H1 (cell line): Measurements from ENCODE around the gene UGT2B17. TPM values are rescaled to one million over a fixed set of nuclear protein-coding genes. Genes with fewer than 3 reads are reported as not detected.

Experiments
- CTCF ChIA-PET: fragments of 300-600 bp; sonication (Branson Sonifier 250); formaldehyde crosslinking; loops from one replicate; lab custom pipeline; 2021; ENCODE audit not compliant: partially characterized antibody; lab: Charles Lee
- POLR2A ChIA-PET: fragments of 300-600 bp; sonication (Branson Sonifier 250); formaldehyde crosslinking; loops from one replicate; lab custom pipeline; 2021; ENCODE audit warnings: inconsistent platforms; ENCODE audit not compliant: partially characterized antibody; lab: Charles Lee
- DNase-seq, 2 experiments: peaks; one replicate each; pipeline versions ENCODE4 v3.0.0 to v3.0.0-alpha.2; 2010 to 2022; ENCODE audit warnings: low spot score in 2 of 2, low read depth in 1 of 2, mixed read lengths in 1 of 2
- FAIRE-seq: peaks from 2 replicates; lab custom pipeline; 2011; peaks lifted over from hg19 to GRCh38; lab: Jason Lieb, UNC
- H2AFZ ChIP-seq: 2 replicates; pipeline ENCODE4 v1.8.1; 2012; ENCODE audit warnings: low read length, inconsistent platforms
- H2AK5ac ChIP-seq: 2 replicates; pipeline ENCODE4 v1.6.1; 2013; ENCODE audit warnings: low read depth, low read length
- H2BK120ac ChIP-seq: replicated peaks from 2 replicates; pipeline ENCODE3; 2013; ENCODE audit warnings: low read depth, low read length, inconsistent platforms
- H2BK12ac ChIP-seq: 2 replicates; pipeline ENCODE4 v1.6.1; 2013; ENCODE audit warnings: low read depth, low read length
- H2BK15ac ChIP-seq: 2 replicates; pipeline ENCODE4 v1.6.1; 2013; ENCODE audit warnings: low read length
- H2BK20ac ChIP-seq: 2 replicates; pipeline ENCODE4 v1.6.1; 2013; ENCODE audit warnings: low read length
- H2BK5ac ChIP-seq: 2 replicates; pipeline ENCODE4 v1.6.1; 2013; ENCODE audit warnings: low read depth, low read length
- H3K14ac ChIP-seq: 2 replicates; pipeline ENCODE4 v1.6.1; 2013; ENCODE audit warnings: inconsistent platforms; ENCODE audit not compliant: insufficient read length
- H3K18ac ChIP-seq: 2 replicates; pipeline ENCODE4 v1.6.1; 2013; ENCODE audit warnings: low read length; ENCODE audit errors: extremely low read depth
- H3K23ac ChIP-seq: 2 replicates; pipeline ENCODE4 v1.6.1; 2013; ENCODE audit warnings: inconsistent platforms; ENCODE audit not compliant: insufficient read length
- H3K23me2 ChIP-seq: 2 replicates; pipeline ENCODE4 v1.6.1; 2013; ENCODE audit warnings: low read depth, low read length
- H3K27ac ChIP-seq: 2 replicates; pipeline ENCODE4 v1.6.1; 2011; ENCODE audit warnings: low read depth, low read length, inconsistent platforms
- H3K27me3 ChIP-seq, 4 experiments: replicated peaks in 1 of 4; 1 replicate in 1 of 4; 2 replicates in 3 of 4; pipeline versions ENCODE4 v1.6.1 to v1.8.1; 2011 to 2013; ENCODE audit warnings: low read length in 3 of 4, mild to moderate bottlenecking in 3 of 4, inconsistent platforms in 2 of 4, mixed read lengths in 2 of 4, moderate library complexity in 1 of 4; ENCODE audit not compliant: control insufficient read depth in 3 of 4, insufficient read depth in 3 of 4; ENCODE audit errors: extremely low read depth in 1 of 4
- H3K36me3 ChIP-seq, 4 experiments: 2 replicates each; pipeline versions ENCODE4 v1.6.1 to v1.8.1; 2011 to 2013; ENCODE audit warnings: mild to moderate bottlenecking in 4 of 4, low read length in 3 of 4, moderate library complexity in 2 of 4, control low read depth in 1 of 4, inconsistent platforms in 1 of 4; ENCODE audit not compliant: insufficient read depth in 4 of 4, control insufficient read depth in 2 of 4
- H3K4ac ChIP-seq: replicated peaks from 2 replicates; pipeline ENCODE3; 2013; ENCODE audit warnings: low read length, low read depth, mixed read lengths, inconsistent platforms; ENCODE audit not compliant: insufficient read length
- H3K4me1 ChIP-seq, 4 experiments: replicated peaks in 1 of 4; 1 replicate in 1 of 4; 2 replicates in 3 of 4; pipeline versions ENCODE4 v1.6.1 to v1.8.1; 2011 to 2013; ENCODE audit warnings: low read length in 3 of 4, inconsistent platforms in 2 of 4, mixed read lengths in 1 of 4; ENCODE audit not compliant: insufficient read depth in 4 of 4, control insufficient read depth in 3 of 4
- H3K4me2 ChIP-seq, 2 experiments: 2 replicates each; pipeline versions ENCODE4 v1.6.1 to v1.8.1; 2011 to 2013; ENCODE audit warnings: low read depth in 2 of 2, low read length in 2 of 2, control low read depth in 1 of 2, inconsistent platforms in 1 of 2, mild to moderate bottlenecking in 1 of 2; ENCODE audit not compliant: insufficient read depth in 1 of 2
- H3K4me3 ChIP-seq, 4 experiments: fragments of 200-600, 300-600 bp in 1 of 4; sonication (generic), shearing (Covaris generic), sonication (Bioruptor Twin) in 1 of 4; 2 replicates each; pipeline versions ENCODE4 v1.5.1 to v1.8.1; 2011 to 2016; ENCODE audit warnings: low read length in 4 of 4, low read depth in 3 of 4, control low read depth in 2 of 4, inconsistent platforms in 2 of 4, mild to moderate bottlenecking in 2 of 4, mixed read lengths in 1 of 4, moderate library complexity in 1 of 4; ENCODE audit not compliant: insufficient read depth in 2 of 4; ENCODE audit errors: extremely low read depth in 1 of 4
- H3K56ac ChIP-seq: replicated peaks from 2 replicates; pipeline ENCODE3; 2013; ENCODE audit warnings: low read depth, mild to moderate bottlenecking, mixed read lengths, low read length, inconsistent platforms; ENCODE audit not compliant: insufficient read length
- H3K79me1 ChIP-seq: 2 replicates; pipeline ENCODE4 v1.6.1; 2013; ENCODE audit warnings: low read depth, low read length, control low read depth
- H3K79me2 ChIP-seq, 2 experiments: 2 replicates each; pipeline versions ENCODE4 v1.6.1 to v1.8.1; 2012 to 2013; ENCODE audit warnings: low read length in 2 of 2, mild to moderate bottlenecking in 2 of 2, inconsistent platforms in 1 of 2; ENCODE audit not compliant: insufficient read depth in 2 of 2, control insufficient read depth in 1 of 2
- H3K9ac ChIP-seq, 4 experiments: replicated peaks in 1 of 4; 1 replicate in 1 of 4; 2 replicates in 3 of 4; pipeline versions ENCODE4 v1.6.1 to v1.8.1; 2011 to 2013; ENCODE audit warnings: low read depth in 3 of 4, low read length in 3 of 4, control low read depth in 2 of 4, mild to moderate bottlenecking in 2 of 4, moderate library complexity in 2 of 4, inconsistent platforms in 1 of 4; ENCODE audit errors: extremely low read depth in 1 of 4
- H3K9me3 ChIP-seq, 2 experiments: 2 replicates each; pipeline versions ENCODE4 v1.6.1 to v1.8.1; 2012 to 2013; ENCODE audit warnings: mild to moderate bottlenecking in 2 of 2, moderate library complexity in 2 of 2, control low read depth in 1 of 2, inconsistent platforms in 1 of 2, low read depth in 1 of 2, low read length in 1 of 2, mixed read lengths in 1 of 2; ENCODE audit not compliant: insufficient read depth in 2 of 2
- H4K20me1 ChIP-seq, 2 experiments: replicated peaks in 1 of 2; 2 replicates each; pipeline versions ENCODE3 to v1.8.1; 2011 to 2013; ENCODE audit warnings: inconsistent platforms in 2 of 2, low read length in 2 of 2, mild to moderate bottlenecking in 1 of 2; ENCODE audit not compliant: insufficient read depth in 2 of 2, control insufficient read depth in 1 of 2
- H4K5ac ChIP-seq: 2 replicates; pipeline ENCODE4 v1.6.1; 2013; ENCODE audit warnings: low read length, low read depth, mixed read lengths, inconsistent platforms; ENCODE audit not compliant: insufficient read length
- H4K8ac ChIP-seq: 2 replicates; pipeline ENCODE4 v1.8.0; 2013; ENCODE audit warnings: mild to moderate bottlenecking, moderate library complexity, low read length, inconsistent platforms; ENCODE audit not compliant: insufficient read depth; ENCODE audit errors: extremely low read depth
- H4K91ac ChIP-seq: replicated peaks from 2 replicates; pipeline ENCODE3; 2013; ENCODE audit warnings: low read length, mixed read lengths, inconsistent platforms; ENCODE audit not compliant: insufficient read length
- SIRT6 ChIP-seq: IDR thresholded peaks from one replicate; pipeline ENCODE4 v1.7.1; 2012; ENCODE audit warnings: low read length, inconsistent platforms
- SRF ChIP-seq: IDR thresholded peaks from 2 replicates; pipeline ENCODE4 v1.6.1; 2011; ENCODE audit warnings: mild to moderate bottlenecking, low read depth, low read length, moderate library complexity
- WGBS, 2 experiments: shearing (Covaris generic) in 1 of 2; methylation state at CpG; one replicate each; pipeline versions ENCODE4 v1.1.6 to v1.1.7; 2013 to 2015; ENCODE audit warnings: low lambda C conversion rate in 2 of 2, mixed read lengths in 2 of 2, inconsistent platforms in 1 of 2, low coverage in 1 of 2, missing lambda C conversion rate in 1 of 2; ENCODE audit not compliant: insufficient replicate concordance in 2 of 2, insufficient coverage in 1 of 2, insufficient read length in 1 of 2; ENCODE audit errors: extremely low coverage in 1 of 2, missing lambda C conversion rate in 1 of 2; 5-methylcytosine and 5-hydroxymethylcytosine counted together
- polyA plus RNA-seq, 7 experiments: library from polyadenylated mRNA; depleted of rRNA in 3 of 7; stranded (reverse) in 5 of 7; unstranded in 2 of 7; fragments of >200 nt in 5 of 7; fragments of 200-250 nt in 2 of 7; gene quantifications; 1 replicate in 5 of 7; 2 replicates in 1 of 7; 4 replicates in 1 of 7; pipeline versions ENCODE4 v1.2.1 to v1.2.3, GENCODE V29; 2011 to 2013; ENCODE audit warnings: missing spikeins in 2 of 7, mixed read lengths in 2 of 7
- total RNA-seq: library from RNA; stranded (reverse); fragmentation: NEBNext Ultra II Directional; extraction: Animal tissue kit (Norgen Biotek cat#: 25700); gene quantifications from 2 replicates; pipeline ENCODE4 v1.2.1, GENCODE V29; 2021

The UGT2B17 gene
- total and polyA plus RNA-seq, 2 of the 8 experiments (the other 6 are each of a cell fraction or from before 2014, with no cell fraction given), result not detected

DNA sequence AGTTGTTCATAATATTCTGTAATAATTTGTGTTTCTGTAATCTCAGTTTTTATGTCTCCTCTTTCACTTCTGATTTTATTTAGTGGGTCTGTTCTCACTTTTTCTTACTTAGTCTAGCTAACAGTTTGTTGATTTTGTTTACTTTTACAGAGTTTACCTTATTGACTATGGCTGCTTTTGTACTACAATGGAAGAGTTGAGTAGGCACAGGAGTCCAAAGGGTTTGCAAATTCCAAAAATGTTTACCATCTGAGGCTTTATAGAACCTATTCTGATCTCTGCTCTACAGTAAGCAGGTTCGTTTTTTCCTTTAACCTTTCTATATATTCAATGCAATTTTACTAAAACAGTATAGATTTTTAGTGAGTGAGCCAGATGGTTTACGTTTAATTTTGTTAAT, 55.1 kb downstream of the UGT2B17 start:
- Histone ChIP-seq H4K5ac (no peak overlapping the region), H3K56ac (no peak overlapping the region), H3K18ac (no peak overlapping the region), H4K20me1 (no peaks in the 10 kb centered on the region), H3K79me1 (no peaks in the 10 kb centered on the region), H3K36me3 (no peaks in the 10 kb centered on the region), H3K9ac (no peak overlapping the region), H2AK5ac (no peak overlapping the region), H2BK5ac (no peak overlapping the region), H3K27me3 (no peaks in the 10 kb centered on the region), H4K8ac (no peak overlapping the region), H3K4me2 (no peak overlapping the region), H2BK120ac (no peak overlapping the region), H2BK12ac (no peak overlapping the region), H3K79me2 (no peaks in the 10 kb centered on the region), H3K23ac (no peak overlapping the region), H3K4me3 (no peak overlapping the region), H2AFZ (no peak overlapping the region), H3K4ac (no peak overlapping the region), H2BK15ac (no peak overlapping the region), H3K27ac (no peak overlapping the region), H3K23me2 (no peaks in the 10 kb centered on the region), H3K14ac (no peak overlapping the region), H3K9me3 (no peaks in the 10 kb centered on the region), H3K4me1 (no peaks in the 10 kb centered on the region), H4K91ac (no peak overlapping the region), H2BK20ac (no peak overlapping the region)
- FAIRE-seq (no peak), DNase-seq (no peak)
- 92% methylated on average over 2 of the region's 2 CpGs; no CpG with 5 or more reads in 1 of the 2 experiments for WGBS, 2 experiments
- ChIA-PET POLR2A (no interaction called here), CTCF (no interaction called here)
- TF ChIP-seq SIRT6 (no peak), SRF (no peak)
